Tibial artery (tissue), 4 donors: Measurements from ENCODE around the gene CISH.

Experiments
- DNase-seq, 2 donors: peaks; one replicate each; pipeline ENCODE4 v3.0.0-alpha.2; 2019
- H3K27ac ChIP-seq, 2 donors: fragments of 200-600 bp; sonication (generic) in 1 of 2; 1 replicate in 1 of 2; 2 replicates in 1 of 2; pipeline ENCODE4 v1.5.1; 2018 to 2019; ENCODE audit warnings: mild to moderate bottlenecking in 1 of 2
- H3K27me3 ChIP-seq, 2 donors: fragments of 200-600 bp; sonication (generic) in 1 of 2; one replicate each; pipeline versions ENCODE4 v1.5.1 to v1.6.0; 2016 to 2019
- H3K36me3 ChIP-seq, 3 donors: fragments of 200-600 bp; sonication (generic) in 2 of 3; one replicate each; pipeline ENCODE4 v1.5.1; 2016 to 2019; ENCODE audit warnings: mild to moderate bottlenecking in 2 of 3
- H3K4me1 ChIP-seq, 4 donors: fragments of 200-600 bp; sonication (generic) in 2 of 4; 1 replicate in 3 of 4; 2 replicates in 1 of 4; pipeline ENCODE4 v1.5.1; 2016 to 2019
- H3K4me3 ChIP-seq, 2 donors: fragments of 200-600 bp; sonication (generic) in 1 of 2; 1 replicate in 1 of 2; 2 replicates in 1 of 2; pipeline ENCODE4 v1.5.1; 2018 to 2019; ENCODE audit warnings: mild to moderate bottlenecking in 2 of 2
- H3K9me3 ChIP-seq, 3 donors: fragments of 200-600 bp; sonication (generic) in 1 of 3; one replicate each; pipeline ENCODE4 v1.5.1; 2016 to 2019
- intact Hi-C: fragments of 100-400 bp; cut with DNase I; formaldehyde crosslinking; loops from one replicate; pipeline ENCODE4 v1.15.0; 2023; ENCODE audit warnings: low total_unique reads
- TF ChIP-seq, protein P1 (sequence below), 2 experiments: fragments of 200-600 bp in 1 of 2; fragments of 450-650 bp in 1 of 2; IDR thresholded peaks; one replicate each; pipeline ENCODE4 v1.5.1; 2017 to 2019; ENCODE audit warnings: antibody characterized with exemption in 2 of 2, mild to moderate bottlenecking in 1 of 2, moderate library complexity in 1 of 2

CISH gene

DNA sequence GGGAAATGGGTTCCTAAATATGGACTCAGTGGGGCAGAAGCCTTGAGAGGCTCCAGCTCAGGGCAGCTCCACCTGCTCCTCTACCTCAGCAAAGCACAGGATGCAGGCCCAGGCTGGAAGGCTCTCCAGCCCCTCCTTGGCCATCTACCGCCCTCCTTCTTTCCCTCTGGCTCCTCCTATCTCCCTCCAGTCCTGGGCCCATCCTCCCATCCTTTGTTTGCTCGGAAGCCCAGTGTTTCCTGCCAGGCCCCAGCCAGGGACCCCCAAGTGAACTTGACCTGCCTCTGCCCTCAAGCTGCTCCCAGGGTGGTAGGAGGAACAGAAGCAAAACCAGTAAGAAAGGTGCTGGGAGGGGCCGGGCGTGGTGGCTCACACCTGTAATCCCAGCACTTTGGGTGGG lies 25.4 kb upstream of the CISH start:
- Histone ChIP-seq H3K27me3 (no peaks in the 10 kb centered on the region), H3K36me3 (peaks cover 0 to 19% (median 14%) of the 10 kb centered on the region in 3 donors), H3K4me1 (peaks cover 0 to 21% (median 3%) of the 10 kb centered on the region in 4 donors), H3K4me3 (no peak overlapping the region), H3K27ac (no peak overlapping the region), H3K9me3 (no peaks in the 10 kb centered on the region)
- DNase-seq: no peak
- intact Hi-C loops: no loop called here
- TF ChIP-seq, protein P1, sequence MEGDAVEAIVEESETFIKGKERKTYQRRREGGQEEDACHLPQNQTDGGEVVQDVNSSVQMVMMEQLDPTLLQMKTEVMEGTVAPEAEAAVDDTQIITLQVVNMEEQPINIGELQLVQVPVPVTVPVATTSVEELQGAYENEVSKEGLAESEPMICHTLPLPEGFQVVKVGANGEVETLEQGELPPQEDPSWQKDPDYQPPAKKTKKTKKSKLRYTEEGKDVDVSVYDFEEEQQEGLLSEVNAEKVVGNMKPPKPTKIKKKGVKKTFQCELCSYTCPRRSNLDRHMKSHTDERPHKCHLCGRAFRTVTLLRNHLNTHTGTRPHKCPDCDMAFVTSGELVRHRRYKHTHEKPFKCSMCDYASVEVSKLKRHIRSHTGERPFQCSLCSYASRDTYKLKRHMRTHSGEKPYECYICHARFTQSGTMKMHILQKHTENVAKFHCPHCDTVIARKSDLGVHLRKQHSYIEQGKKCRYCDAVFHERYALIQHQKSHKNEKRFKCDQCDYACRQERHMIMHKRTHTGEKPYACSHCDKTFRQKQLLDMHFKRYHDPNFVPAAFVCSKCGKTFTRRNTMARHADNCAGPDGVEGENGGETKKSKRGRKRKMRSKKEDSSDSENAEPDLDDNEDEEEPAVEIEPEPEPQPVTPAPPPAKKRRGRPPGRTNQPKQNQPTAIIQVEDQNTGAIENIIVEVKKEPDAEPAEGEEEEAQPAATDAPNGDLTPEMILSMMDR (IDR thresholded peaks at IDR 0.05): no peak

DNA sequence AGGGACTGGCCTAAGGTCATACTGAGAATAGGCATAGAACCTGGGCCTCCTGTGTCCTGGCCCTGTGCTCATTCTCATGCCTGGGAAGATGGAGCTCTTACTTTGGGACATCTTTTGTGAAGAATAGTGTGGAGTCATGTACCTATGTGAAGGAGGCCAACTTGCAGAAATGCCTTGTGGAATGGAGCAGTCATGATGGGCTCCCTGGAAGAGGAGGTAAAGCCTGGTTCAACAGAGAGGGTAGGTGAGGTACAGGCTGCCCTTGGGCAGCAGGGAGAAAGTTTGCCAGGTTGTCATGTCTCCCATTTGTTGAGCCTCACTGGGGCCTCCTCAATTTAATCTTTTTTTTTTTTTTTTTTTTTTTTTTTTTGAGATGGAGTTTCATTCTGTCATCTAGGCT lies 23.5 kb upstream of the CISH start:
- no peaks in the 10 kb centered on the region for H3K9me3 ChIP-seq
- peaks cover 0 to 25% (median 3%) of the 10 kb centered on the region in 4 donors for H3K4me1 ChIP-seq
- H3K27ac ChIP-seq: no peak overlapping the region
- no peak for DNase-seq
- intact Hi-C loops: no loop called here
- H3K36me3 ChIP-seq: no peaks in the 10 kb centered on the region
- TF ChIP-seq, protein P1 (IDR thresholded peaks at IDR 0.05): no peak
- H3K4me3 ChIP-seq: no peak overlapping the region
- H3K27me3 ChIP-seq: no peaks in the 10 kb centered on the region

DNA sequence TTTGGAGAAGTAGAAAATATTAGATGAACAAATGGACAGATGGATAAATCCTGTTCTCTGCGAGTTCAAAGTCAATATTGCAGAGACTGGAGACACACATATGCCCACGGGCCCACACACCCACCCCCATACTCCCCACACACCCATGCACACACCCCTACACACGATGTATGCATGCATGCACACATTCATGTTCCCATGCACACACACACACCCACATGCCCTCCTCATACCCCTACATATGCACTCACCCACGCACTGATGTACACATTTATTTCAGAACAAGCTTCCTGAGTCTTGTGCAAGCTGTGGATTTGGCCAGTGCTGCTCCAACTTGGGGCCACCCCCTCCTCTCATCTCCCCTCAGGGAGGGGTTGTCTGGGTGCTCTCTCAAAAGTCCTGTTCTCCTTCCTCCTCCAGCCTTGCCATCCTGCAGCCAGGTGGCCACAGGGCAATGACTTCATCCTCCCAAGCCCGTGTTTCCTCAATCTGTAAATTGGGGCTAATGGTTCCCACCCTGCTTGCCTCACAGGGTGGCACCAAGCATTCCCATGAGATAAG lies 21.7 kb upstream of the CISH start:
- DNase-seq: no peak
- Histone ChIP-seq H3K27ac (no peak overlapping the region), H3K36me3 (no peaks in the 10 kb centered on the region), H3K4me1 (peaks cover 0 to 20% (median 3%) of the 10 kb centered on the region in 4 donors), H3K4me3 (no peak overlapping the region), H3K27me3 (no peaks in the 10 kb centered on the region), H3K9me3 (no peaks in the 10 kb centered on the region)
- intact Hi-C loops: no loop called here
- TF ChIP-seq, protein P1 (IDR thresholded peaks at IDR 0.05): no peak

DNA sequence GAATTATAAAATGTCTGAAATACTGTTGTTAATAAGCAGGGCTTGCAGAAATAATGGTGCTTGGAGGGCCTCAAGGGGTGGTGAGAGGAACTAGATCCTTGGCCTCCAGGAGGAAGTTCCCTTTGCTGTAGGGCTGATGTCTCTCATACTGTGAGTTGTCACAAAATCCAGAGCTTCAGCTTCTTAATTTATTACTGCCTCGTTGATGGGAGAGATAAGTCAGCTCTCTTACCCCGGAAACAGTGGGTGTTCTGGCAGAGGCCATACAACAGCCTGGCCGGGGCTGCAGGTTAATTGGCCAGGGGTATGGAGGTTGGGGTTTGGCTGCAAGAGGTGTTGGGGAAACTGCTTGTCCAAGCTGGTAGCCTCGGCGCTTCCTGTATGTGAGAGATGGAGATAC lies 20.9 kb upstream of the CISH start:
- Histone ChIP-seq H3K27ac (no peak overlapping the region), H3K9me3 (no peaks in the 10 kb centered on the region), H3K36me3 (no peaks in the 10 kb centered on the region), H3K4me3 (no peak overlapping the region), H3K27me3 (no peaks in the 10 kb centered on the region), H3K4me1 (peaks cover 0 to 21% (median 6%) of the 10 kb centered on the region in 4 donors)
- TF ChIP-seq, protein P1 (IDR thresholded peaks at IDR 0.05): no peak
- DNase-seq: no peak
- intact Hi-C loops: no loop called here

DNA sequence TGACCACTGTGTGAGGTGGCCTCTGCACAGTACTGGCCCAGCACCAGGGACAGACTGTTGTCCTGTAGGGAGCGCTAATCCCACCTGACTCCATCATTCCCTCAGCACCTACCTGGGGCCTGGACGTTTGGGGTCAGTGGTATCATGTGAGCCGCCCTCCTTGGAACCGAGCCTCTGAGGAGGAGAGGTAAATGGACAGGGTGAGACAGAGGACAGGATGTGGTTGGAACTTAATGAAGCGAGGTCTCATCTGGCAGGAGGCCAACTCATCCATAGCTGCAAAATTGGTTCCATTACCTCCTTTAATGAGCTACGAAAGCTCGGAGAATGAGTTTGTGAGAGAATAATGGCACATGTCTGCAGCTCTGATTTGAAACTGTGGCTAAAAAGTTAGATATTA lies 19.3 kb upstream of the CISH start:
- intact Hi-C loops: no loop called here
- no peaks in the 10 kb centered on the region for H3K9me3 ChIP-seq
- H3K4me3 ChIP-seq: no peak overlapping the region
- H3K27me3 ChIP-seq: no peaks in the 10 kb centered on the region
- DNase-seq: no peak
- no peaks in the 10 kb centered on the region for H3K36me3 ChIP-seq
- H3K4me1 ChIP-seq: peaks cover 0 to 17% (median 6%) of the 10 kb centered on the region in 4 donors
- TF ChIP-seq, protein P1 (IDR thresholded peaks at IDR 0.05): no peak
- no peak overlapping the region for H3K27ac ChIP-seq

DNA sequence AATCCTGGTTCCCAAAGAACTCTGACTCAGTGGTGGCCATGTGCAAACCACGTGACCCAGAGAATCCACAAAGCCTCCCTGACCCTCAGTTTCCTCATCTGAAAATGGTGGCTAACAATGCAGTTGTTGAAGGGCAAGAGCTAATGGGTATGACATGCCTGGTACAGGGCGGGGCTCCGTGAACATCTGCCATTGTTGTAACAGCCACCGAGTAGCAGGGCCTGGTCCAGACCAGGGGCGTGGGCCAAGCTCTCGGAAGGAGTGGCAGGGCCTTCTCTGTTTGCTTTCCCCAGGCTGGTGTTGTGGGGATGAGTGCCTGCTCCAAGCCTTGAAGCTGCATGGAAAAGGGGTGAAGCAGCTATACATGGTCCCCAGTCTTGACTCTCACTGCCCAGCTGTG lies 18.8 kb upstream of the CISH start:
- no peak overlapping the region for H3K27ac ChIP-seq
- TF ChIP-seq, protein P1 (IDR thresholded peaks at IDR 0.05): no peak
- no peak overlapping the region for H3K4me3 ChIP-seq
- intact Hi-C loops: no loop called here
- H3K27me3 ChIP-seq: no peaks in the 10 kb centered on the region
- H3K4me1 ChIP-seq: peaks cover 0 to 17% (median 6%) of the 10 kb centered on the region in 4 donors
- no peaks in the 10 kb centered on the region for H3K9me3 ChIP-seq
- H3K36me3 ChIP-seq: no peaks in the 10 kb centered on the region
- DNase-seq: no peak
